GM12878 (cell line): ENCODE results near the gene PUSL1.

ENCODE experiments used
- ASH2L ChIP-seq: fragments of 300-600, 200-600 bp; sonication (generic); IDR thresholded peaks from 2 replicates; pipeline ENCODE4 v1.6.1; 2017; ENCODE audit warnings: low read depth, mild to moderate bottlenecking, borderline replicate concordance
- BHLHE40 ChIP-seq, 2 experiments: fragments of 450-650 bp in 1 of 2; IDR thresholded peaks; 2 replicates each; pipeline ENCODE4 v1.6.1; 2011 to 2017; ENCODE audit warnings: low read depth in 2 of 2, borderline replicate concordance in 1 of 2, improper control_type of control experiment in 1 of 2, low read length in 1 of 2, mild to moderate bottlenecking in 1 of 2
- CEBPB ChIP-seq, 2 experiments: fragments of 150-350 bp in 1 of 2; IDR thresholded peaks; 2 replicates each; pipeline ENCODE4 v1.6.1; 2012 to 2014; ENCODE audit warnings: low read depth in 2 of 2, low read length in 2 of 2, borderline replicate concordance in 1 of 2, inconsistent platforms in 1 of 2
- CREB1 ChIP-seq: IDR thresholded peaks from 2 replicates; pipeline ENCODE4 v1.6.1; 2012; ENCODE audit warnings: low read depth, mild to moderate bottlenecking, inconsistent platforms
- CTCF ChIP-seq, 3 experiments: IDR thresholded peaks in 2 of 3; conservative IDR thresholded peaks in 1 of 3; 2 replicates each; pipeline ENCODE4 v1.5.1; 2011; ENCODE audit warnings: low read depth in 3 of 3, low read length in 3 of 3, mild to moderate bottlenecking in 3 of 3, control low read depth in 2 of 3, moderate library complexity in 2 of 3, inconsistent platforms in 1 of 3, mixed read lengths in 1 of 3; ENCODE audit not compliant: control insufficient read depth in 2 of 3, insufficient read depth in 1 of 3; ENCODE audit errors: extremely low read depth in 1 of 3
- EZH2 ChIP-seq: IDR thresholded peaks from 2 replicates; pipeline ENCODE4 v1.6.1; 2012; ENCODE audit warnings: low read depth, mild to moderate bottlenecking, control low read depth, inconsistent platforms, low read length, borderline replicate concordance; ENCODE audit not compliant: control insufficient read depth
- FOXM1 ChIP-seq: IDR thresholded peaks from 2 replicates; pipeline ENCODE4 v1.6.1; 2012; ENCODE audit warnings: low read depth, mild to moderate bottlenecking, inconsistent platforms, low read length, moderate library complexity
- JUNB ChIP-seq: IDR thresholded peaks from 2 replicates; pipeline ENCODE4 v1.6.1; 2016; ENCODE audit warnings: antibody characterized with exemption, mild to moderate bottlenecking
- NFYA ChIP-seq: IDR thresholded peaks from 2 replicates; pipeline ENCODE4 v1.6.1; 2011; ENCODE audit warnings: low read depth, mild to moderate bottlenecking, low read length, improper control_type of control experiment, borderline replicate concordance
- SMC3 ChIP-seq: IDR thresholded peaks from 2 replicates; pipeline ENCODE4 v1.6.1; 2011; ENCODE audit warnings: low read length, improper control_type of control experiment, borderline replicate concordance
- ZSCAN29 ChIP-seq: fragments of 450-650 bp; IDR thresholded peaks from 2 replicates; pipeline ENCODE4 v1.6.1; 2017; ENCODE audit warnings: mild to moderate bottlenecking, moderate library complexity
- TF ChIP-seq, protein P1 (sequence below): fragments of 450-650 bp; formaldehyde crosslinking; IDR thresholded peaks from 2 replicates; pipeline ENCODE4 v1.4.0; 2020; ENCODE audit warnings: mild to moderate bottlenecking, moderate library complexity
- TF ChIP-seq, protein P2 (sequence below): IDR thresholded peaks from 2 replicates; pipeline ENCODE4 v1.6.1; 2012; ENCODE audit warnings: improper control_type of control experiment, low read depth, low read length; ENCODE audit not compliant: insufficient replicate concordance

DNA sequence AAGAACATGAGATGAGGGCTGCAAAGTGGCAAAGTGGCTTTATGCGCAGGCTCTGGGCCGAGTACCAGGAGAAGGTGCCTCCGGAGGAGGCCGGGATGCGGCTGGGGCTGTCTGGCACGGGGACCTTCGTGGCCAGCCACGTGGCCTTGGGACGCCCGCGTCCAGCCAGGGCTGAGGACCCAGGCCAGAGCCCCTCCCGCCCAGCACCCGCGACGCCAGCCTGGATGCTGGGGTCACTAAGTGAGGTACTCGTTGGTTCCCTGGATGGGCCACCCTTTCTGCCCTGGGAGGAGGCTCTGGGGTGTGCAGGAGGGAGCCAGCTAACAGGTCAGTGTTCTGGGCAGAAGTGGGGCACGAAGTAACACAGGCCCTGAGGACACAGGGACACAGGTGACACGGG is 15.5 kb upstream of the PUSL1 start:
- no peak for TF ChIP-seq CTCF (IDR thresholded peaks at IDR 0.05 in 2 of 3, conservative IDR thresholded peaks at IDR 0.05 in 1 of 3; ENCODE audit: control insufficient read depth in 2 of 3, extremely low read depth in 1 of 3, insufficient read depth in 1 of 3, low read depth in 3 of 3, low read length in 3 of 3)
- no peak for TF ChIP-seq ASH2L
- TF ChIP-seq FOXM1, result no peak
- TF ChIP-seq, protein P1, sequence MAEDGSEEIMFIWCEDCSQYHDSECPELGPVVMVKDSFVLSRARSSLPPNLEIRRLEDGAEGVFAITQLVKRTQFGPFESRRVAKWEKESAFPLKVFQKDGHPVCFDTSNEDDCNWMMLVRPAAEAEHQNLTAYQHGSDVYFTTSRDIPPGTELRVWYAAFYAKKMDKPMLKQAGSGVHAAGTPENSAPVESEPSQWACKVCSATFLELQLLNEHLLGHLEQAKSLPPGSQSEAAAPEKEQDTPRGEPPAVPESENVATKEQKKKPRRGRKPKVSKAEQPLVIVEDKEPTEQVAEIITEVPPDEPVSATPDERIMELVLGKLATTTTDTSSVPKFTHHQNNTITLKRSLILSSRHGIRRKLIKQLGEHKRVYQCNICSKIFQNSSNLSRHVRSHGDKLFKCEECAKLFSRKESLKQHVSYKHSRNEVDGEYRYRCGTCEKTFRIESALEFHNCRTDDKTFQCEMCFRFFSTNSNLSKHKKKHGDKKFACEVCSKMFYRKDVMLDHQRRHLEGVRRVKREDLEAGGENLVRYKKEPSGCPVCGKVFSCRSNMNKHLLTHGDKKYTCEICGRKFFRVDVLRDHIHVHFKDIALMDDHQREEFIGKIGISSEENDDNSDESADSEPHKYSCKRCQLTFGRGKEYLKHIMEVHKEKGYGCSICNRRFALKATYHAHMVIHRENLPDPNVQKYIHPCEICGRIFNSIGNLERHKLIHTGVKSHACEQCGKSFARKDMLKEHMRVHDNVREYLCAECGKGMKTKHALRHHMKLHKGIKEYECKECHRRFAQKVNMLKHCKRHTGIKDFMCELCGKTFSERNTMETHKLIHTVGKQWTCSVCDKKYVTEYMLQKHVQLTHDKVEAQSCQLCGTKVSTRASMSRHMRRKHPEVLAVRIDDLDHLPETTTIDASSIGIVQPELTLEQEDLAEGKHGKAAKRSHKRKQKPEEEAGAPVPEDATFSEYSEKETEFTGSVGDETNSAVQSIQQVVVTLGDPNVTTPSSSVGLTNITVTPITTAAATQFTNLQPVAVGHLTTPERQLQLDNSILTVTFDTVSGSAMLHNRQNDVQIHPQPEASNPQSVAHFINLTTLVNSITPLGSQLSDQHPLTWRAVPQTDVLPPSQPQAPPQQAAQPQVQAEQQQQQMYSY (CRISPR knock-in tag), result no peak
- TF ChIP-seq NFYA, result no peak
- TF ChIP-seq, protein P2, sequence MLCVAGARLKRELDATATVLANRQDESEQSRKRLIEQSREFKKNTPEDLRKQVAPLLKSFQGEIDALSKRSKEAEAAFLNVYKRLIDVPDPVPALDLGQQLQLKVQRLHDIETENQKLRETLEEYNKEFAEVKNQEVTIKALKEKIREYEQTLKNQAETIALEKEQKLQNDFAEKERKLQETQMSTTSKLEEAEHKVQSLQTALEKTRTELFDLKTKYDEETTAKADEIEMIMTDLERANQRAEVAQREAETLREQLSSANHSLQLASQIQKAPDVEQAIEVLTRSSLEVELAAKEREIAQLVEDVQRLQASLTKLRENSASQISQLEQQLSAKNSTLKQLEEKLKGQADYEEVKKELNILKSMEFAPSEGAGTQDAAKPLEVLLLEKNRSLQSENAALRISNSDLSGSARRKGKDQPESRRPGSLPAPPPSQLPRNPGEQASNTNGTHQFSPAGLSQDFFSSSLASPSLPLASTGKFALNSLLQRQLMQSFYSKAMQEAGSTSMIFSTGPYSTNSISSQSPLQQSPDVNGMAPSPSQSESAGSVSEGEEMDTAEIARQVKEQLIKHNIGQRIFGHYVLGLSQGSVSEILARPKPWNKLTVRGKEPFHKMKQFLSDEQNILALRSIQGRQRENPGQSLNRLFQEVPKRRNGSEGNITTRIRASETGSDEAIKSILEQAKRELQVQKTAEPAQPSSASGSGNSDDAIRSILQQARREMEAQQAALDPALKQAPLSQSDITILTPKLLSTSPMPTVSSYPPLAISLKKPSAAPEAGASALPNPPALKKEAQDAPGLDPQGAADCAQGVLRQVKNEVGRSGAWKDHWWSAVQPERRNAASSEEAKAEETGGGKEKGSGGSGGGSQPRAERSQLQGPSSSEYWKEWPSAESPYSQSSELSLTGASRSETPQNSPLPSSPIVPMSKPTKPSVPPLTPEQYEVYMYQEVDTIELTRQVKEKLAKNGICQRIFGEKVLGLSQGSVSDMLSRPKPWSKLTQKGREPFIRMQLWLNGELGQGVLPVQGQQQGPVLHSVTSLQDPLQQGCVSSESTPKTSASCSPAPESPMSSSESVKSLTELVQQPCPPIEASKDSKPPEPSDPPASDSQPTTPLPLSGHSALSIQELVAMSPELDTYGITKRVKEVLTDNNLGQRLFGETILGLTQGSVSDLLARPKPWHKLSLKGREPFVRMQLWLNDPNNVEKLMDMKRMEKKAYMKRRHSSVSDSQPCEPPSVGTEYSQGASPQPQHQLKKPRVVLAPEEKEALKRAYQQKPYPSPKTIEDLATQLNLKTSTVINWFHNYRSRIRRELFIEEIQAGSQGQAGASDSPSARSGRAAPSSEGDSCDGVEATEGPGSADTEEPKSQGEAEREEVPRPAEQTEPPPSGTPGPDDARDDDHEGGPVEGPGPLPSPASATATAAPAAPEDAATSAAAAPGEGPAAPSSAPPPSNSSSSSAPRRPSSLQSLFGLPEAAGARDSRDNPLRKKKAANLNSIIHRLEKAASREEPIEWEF, result no peak
- TF ChIP-seq CEBPB (IDR thresholded peaks at IDR 0.05; ENCODE audit: borderline replicate concordance in 1 of 2, low read depth in 2 of 2, low read length in 2 of 2), result no peak
- TF ChIP-seq JUNB, result no peak
- TF ChIP-seq EZH2, result no peak
- TF ChIP-seq SMC3, result no peak
- no peak for TF ChIP-seq BHLHE40 (IDR thresholded peaks at IDR 0.05; ENCODE audit: borderline replicate concordance in 1 of 2, low read depth in 2 of 2, low read length in 1 of 2)
- TF ChIP-seq ZSCAN29, result no peak
- TF ChIP-seq CREB1, result no peak
